ENCODE measurements around the gene MST1.

DNA sequence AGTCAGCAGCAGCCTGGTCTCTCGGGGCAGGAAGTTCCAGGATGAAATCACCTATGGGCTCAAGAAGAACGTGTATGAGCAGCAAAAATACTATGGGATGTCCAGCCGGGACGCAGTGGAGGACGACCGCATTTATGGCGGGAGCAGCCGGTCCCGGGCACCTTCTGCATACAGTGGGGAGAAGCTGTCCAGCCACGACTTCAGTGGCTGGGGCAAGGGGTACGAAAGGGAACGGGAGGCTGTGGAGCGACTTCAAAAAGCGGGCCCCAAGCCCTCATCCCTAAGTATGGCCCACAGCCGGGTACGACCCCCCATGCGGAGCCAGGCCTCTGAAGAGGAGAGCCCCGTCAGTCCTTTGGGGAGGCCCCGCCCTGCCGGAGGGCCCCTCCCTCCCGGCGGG, 27.3 kb downstream of the MST1 start:
- TF ChIP-seq, protein P1, sequence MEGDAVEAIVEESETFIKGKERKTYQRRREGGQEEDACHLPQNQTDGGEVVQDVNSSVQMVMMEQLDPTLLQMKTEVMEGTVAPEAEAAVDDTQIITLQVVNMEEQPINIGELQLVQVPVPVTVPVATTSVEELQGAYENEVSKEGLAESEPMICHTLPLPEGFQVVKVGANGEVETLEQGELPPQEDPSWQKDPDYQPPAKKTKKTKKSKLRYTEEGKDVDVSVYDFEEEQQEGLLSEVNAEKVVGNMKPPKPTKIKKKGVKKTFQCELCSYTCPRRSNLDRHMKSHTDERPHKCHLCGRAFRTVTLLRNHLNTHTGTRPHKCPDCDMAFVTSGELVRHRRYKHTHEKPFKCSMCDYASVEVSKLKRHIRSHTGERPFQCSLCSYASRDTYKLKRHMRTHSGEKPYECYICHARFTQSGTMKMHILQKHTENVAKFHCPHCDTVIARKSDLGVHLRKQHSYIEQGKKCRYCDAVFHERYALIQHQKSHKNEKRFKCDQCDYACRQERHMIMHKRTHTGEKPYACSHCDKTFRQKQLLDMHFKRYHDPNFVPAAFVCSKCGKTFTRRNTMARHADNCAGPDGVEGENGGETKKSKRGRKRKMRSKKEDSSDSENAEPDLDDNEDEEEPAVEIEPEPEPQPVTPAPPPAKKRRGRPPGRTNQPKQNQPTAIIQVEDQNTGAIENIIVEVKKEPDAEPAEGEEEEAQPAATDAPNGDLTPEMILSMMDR (conservative IDR thresholded peaks at IDR 0.05; ENCODE audit: low read depth, low read length): no peak
- TF ChIP-seq EZH2 (IDR thresholded peaks at IDR 0.05; ENCODE audit: low read length, unreplicated experiment) (no peak), EZH2phosphoT487 (IDR thresholded peaks at IDR 0.05; ENCODE audit: borderline replicate concordance, low read length) (no peak)
